GM23338 (cell line): Measurements from ENCODE around the gene WASF2. TPM values are rescaled to one million over a fixed set of nuclear protein-coding genes. Genes with fewer than 3 reads are reported as not detected.

Experiments used
- ATAC-seq: fragments of 200-7000 bp; cut with Tn5 transposase; 3 replicates; pipeline ENCODE4 v1.9.1; 2020
- DNase-seq: peaks from one replicate; pipeline ENCODE4 v3.0.0-alpha.2; 2015; ENCODE audit warnings: low spot score
- H2AFZ ChIP-seq: fragments of 200-600 bp; sonication (generic); 2 replicates; pipeline ENCODE4 v1.8.0; 2016; ENCODE audit warnings: antibody characterized with exemption, mild to moderate bottlenecking, moderate library complexity
- H3F3A ChIP-seq: fragments of 200-600 bp; sonication (generic); replicated peaks from 2 replicates; pipeline ENCODE4 v1.8.0; 2017; ENCODE audit warnings: antibody characterized with exemption, mixed run types, low read depth
- H3K27ac ChIP-seq: fragments of 200-600 bp; sonication (generic); 2 replicates; pipeline ENCODE4 v1.6.1; 2016; ENCODE audit warnings: low read depth
- H3K27me3 ChIP-seq: fragments of 200-600 bp; sonication (generic); 2 replicates; pipeline ENCODE4 v1.8.0; 2016; ENCODE audit warnings: mild to moderate bottlenecking, mixed run types, moderate library complexity; ENCODE audit not compliant: insufficient read depth
- H3K36me3 ChIP-seq: fragments of 200-600 bp; sonication (generic); 2 replicates; pipeline ENCODE4 v1.8.0; 2016; ENCODE audit warnings: mild to moderate bottlenecking; ENCODE audit not compliant: insufficient read depth
- H3K4me1 ChIP-seq: fragments of 200-600 bp; sonication (generic); 2 replicates; pipeline ENCODE4 v1.8.0; 2016; ENCODE audit warnings: mild to moderate bottlenecking, moderate library complexity; ENCODE audit not compliant: insufficient read depth
- H3K4me2 ChIP-seq: fragments of 200-600 bp; sonication (generic); 2 replicates; pipeline ENCODE4 v1.7.1; 2017; ENCODE audit warnings: mixed run types
- H3K4me3 ChIP-seq: fragments of 200-600 bp; sonication (generic); 2 replicates; pipeline ENCODE4 v1.6.1; 2016; ENCODE audit warnings: mixed run types
- H3K79me2 ChIP-seq: fragments of 200-600 bp; sonication (generic); replicated peaks from 2 replicates; pipeline ENCODE4 v1.8.0; 2017; ENCODE audit warnings: mild to moderate bottlenecking; ENCODE audit not compliant: insufficient read depth
- H3K9me2 ChIP-seq: fragments of 200-600 bp; sonication (generic); 2 replicates; pipeline ENCODE4 v1.8.0; 2017; ENCODE audit not compliant: insufficient read depth
- H4K20me1 ChIP-seq: fragments of 200-600 bp; sonication (generic); replicated peaks from 2 replicates; pipeline ENCODE4 v1.8.0; 2017; ENCODE audit warnings: mild to moderate bottlenecking; ENCODE audit not compliant: insufficient read depth
- H3K27ac Mint-ChIP-seq: 2 replicates; pipeline ENCODE4 v1.8.0; 2020; ENCODE audit warnings: inconsistent platforms, mild to moderate bottlenecking, moderate library complexity, mixed read lengths
- H3K27me3 Mint-ChIP-seq: 3 replicates; pipeline ENCODE4 v1.8.0; 2022; ENCODE audit warnings: low read depth, mild to moderate bottlenecking, moderate library complexity, mixed read lengths, inconsistent platforms; ENCODE audit not compliant: insufficient read depth, poor library complexity
- H3K36me3 Mint-ChIP-seq: 3 replicates; pipeline ENCODE4 v1.8.0; 2021; ENCODE audit warnings: low read depth, mild to moderate bottlenecking, inconsistent platforms, moderate library complexity, mixed read lengths
- H3K4me1 Mint-ChIP-seq: 3 replicates; pipeline ENCODE4 v1.8.0; 2020; ENCODE audit warnings: mild to moderate bottlenecking, inconsistent platforms, mixed read lengths
- H3K4me3 Mint-ChIP-seq: 3 replicates; pipeline ENCODE4 v1.8.0; 2021; ENCODE audit warnings: moderate library complexity, mild to moderate bottlenecking, inconsistent platforms, mixed read lengths
- H3K9me3 Mint-ChIP-seq: 3 replicates; pipeline ENCODE4 v1.8.0; 2020; ENCODE audit warnings: moderate library complexity, mild to moderate bottlenecking, inconsistent platforms, mixed read lengths
- CREB1 ChIP-seq: fragments of 250-450 bp; sonication (Bioruptor Pico); IDR thresholded peaks from 2 replicates; pipeline ENCODE4 v1.5.0; 2020; ENCODE audit warnings: low read depth, mild to moderate bottlenecking, moderate library complexity
- EZH2 ChIP-seq: fragments of 200-600 bp; sonication (generic); IDR thresholded peaks from one replicate; pipeline ENCODE4 v1.8.0; 2017; ENCODE audit warnings: antibody characterized with exemption, mild to moderate bottlenecking, low read depth; ENCODE audit not compliant: unreplicated experiment
- EZH2phosphoT487 ChIP-seq: fragments of 200-600 bp; sonication (generic); IDR thresholded peaks from one replicate; pipeline ENCODE4 v1.8.1; 2018; ENCODE audit warnings: antibody characterized with exemption; ENCODE audit not compliant: unreplicated experiment
- JUNB ChIP-seq: IDR thresholded peaks from one replicate; pipeline ENCODE4 v1.6.1; 2016; ENCODE audit warnings: antibody characterized with exemption; ENCODE audit not compliant: unreplicated experiment
- NANOG ChIP-seq: IDR thresholded peaks from 2 replicates; pipeline ENCODE4 v1.6.1; 2016; ENCODE audit warnings: antibody characterized with exemption, borderline replicate concordance
- POLR2AphosphoS5 ChIP-seq: IDR thresholded peaks from 2 replicates; pipeline ENCODE4 v1.6.1; 2016; ENCODE audit warnings: antibody characterized with exemption, low read depth
- STAT1 ChIP-seq: IDR thresholded peaks from one replicate; pipeline ENCODE4 v1.6.1; 2016; ENCODE audit warnings: antibody characterized with exemption; ENCODE audit not compliant: unreplicated experiment
- ZNF114 ChIP-seq: fragments of 250-450 bp; sonication (Bioruptor Pico); IDR thresholded peaks from 2 replicates; pipeline ENCODE4 v1.5.0; 2020; ENCODE audit warnings: mild to moderate bottlenecking, moderate library complexity
- ZNF331 ChIP-seq: fragments of 250-450 bp; sonication (Bioruptor Pico); IDR thresholded peaks from 2 replicates; pipeline ENCODE4 v1.5.0; 2020; ENCODE audit warnings: low read depth, mild to moderate bottlenecking, moderate library complexity
- polyA plus RNA-seq: library from polyadenylated mRNA; unstranded; fragments of >200 nt; fragmentation: Nextera tagmentation; extraction: Ambion mirVana; gene quantifications from 2 replicates; pipeline ENCODE4 v1.2.1, GENCODE V29; 2016
- total RNA-seq: library from RNA; depleted of rRNA; stranded (reverse); fragments of >200 nt; shearing (Covaris generic); gene quantifications from 2 replicates; pipeline ENCODE4 v1.2.3, GENCODE V29; 2014
- TF ChIP-seq, protein P1 (sequence below), 2 experiments: fragments of 200-600 bp in 1 of 2; sonication (generic) in 1 of 2; conservative IDR thresholded peaks; 2 replicates each; pipeline versions ENCODE4 v1.5.1 to v1.6.1; 2016 to 2017; ENCODE audit warnings: antibody characterized with exemption in 2 of 2, low read depth in 2 of 2, mild to moderate bottlenecking in 2 of 2, moderate library complexity in 1 of 2
- TF ChIP-seq, protein P2 (sequence below): IDR thresholded peaks from 2 replicates; pipeline ENCODE4 v1.6.1; 2016; ENCODE audit warnings: antibody characterized with exemption
- TF ChIP-seq, protein P3 (sequence below): fragments of 250-450 bp; sonication (Bioruptor Pico); IDR thresholded peaks from 2 replicates; pipeline ENCODE4 v1.5.0; 2020; ENCODE audit warnings: mild to moderate bottlenecking, moderate library complexity
- TF ChIP-seq, protein P4 (sequence below): IDR thresholded peaks from one replicate; pipeline ENCODE4 v1.6.1; 2018; ENCODE audit warnings: antibody characterized with exemption; ENCODE audit not compliant: unreplicated experiment

Gene WASF2
- total and polyA plus RNA-seq, 2 experiments from 2014 or later = 40.9 to 95.6 TPM

GRCh38 chr1:27455139-27455811 lies 34.7 kb downstream of the WASF2 start:
- H3K9me3 Mint-ChIP-seq = no peaks in the 10 kb centered on the region
- Histone ChIP-seq H3K36me3 (no peaks in the 10 kb centered on the region), H3K4me1 (no peaks in the 10 kb centered on the region), H3K79me2 (peaks cover 52% of the 10 kb centered on the region), H3K9me2 (no peaks in the 10 kb centered on the region), H3K27ac (peak overlapping the region; percentile 74; the same call in 1 of the 2 replicates), H3K4me2 (no peak overlapping the region), H3F3A (peaks cover 6% of the 10 kb centered on the region; the same call in 1 of the 2 replicates), H3K27me3 (no peaks in the 10 kb centered on the region), H2AFZ (no peak overlapping the region), H3K4me3 (no peak overlapping the region), H4K20me1 (peaks cover 12% of the 10 kb centered on the region)
- ATAC-seq (no peak), DNase-seq (no peak)
- peaks cover 8% of the 10 kb centered on the region; the same call in 2 of the 3 replicates for H3K36me3 Mint-ChIP-seq
- peaks cover 6% of the 10 kb centered on the region; the same call in 2 of the 3 replicates for H3K4me1 Mint-ChIP-seq
- TF ChIP-seq POLR2AphosphoS5 (no peak), CREB1 (CRISPR knock-in tag) (no peak), ZNF114 (no peak), JUNB (no peak), EZH2phosphoT487 (no peak), EZH2 (no peak), NANOG (no peak), STAT1 (no peak), ZNF331 (CRISPR knock-in tag) (no peak)
- TF ChIP-seq, protein P1, sequence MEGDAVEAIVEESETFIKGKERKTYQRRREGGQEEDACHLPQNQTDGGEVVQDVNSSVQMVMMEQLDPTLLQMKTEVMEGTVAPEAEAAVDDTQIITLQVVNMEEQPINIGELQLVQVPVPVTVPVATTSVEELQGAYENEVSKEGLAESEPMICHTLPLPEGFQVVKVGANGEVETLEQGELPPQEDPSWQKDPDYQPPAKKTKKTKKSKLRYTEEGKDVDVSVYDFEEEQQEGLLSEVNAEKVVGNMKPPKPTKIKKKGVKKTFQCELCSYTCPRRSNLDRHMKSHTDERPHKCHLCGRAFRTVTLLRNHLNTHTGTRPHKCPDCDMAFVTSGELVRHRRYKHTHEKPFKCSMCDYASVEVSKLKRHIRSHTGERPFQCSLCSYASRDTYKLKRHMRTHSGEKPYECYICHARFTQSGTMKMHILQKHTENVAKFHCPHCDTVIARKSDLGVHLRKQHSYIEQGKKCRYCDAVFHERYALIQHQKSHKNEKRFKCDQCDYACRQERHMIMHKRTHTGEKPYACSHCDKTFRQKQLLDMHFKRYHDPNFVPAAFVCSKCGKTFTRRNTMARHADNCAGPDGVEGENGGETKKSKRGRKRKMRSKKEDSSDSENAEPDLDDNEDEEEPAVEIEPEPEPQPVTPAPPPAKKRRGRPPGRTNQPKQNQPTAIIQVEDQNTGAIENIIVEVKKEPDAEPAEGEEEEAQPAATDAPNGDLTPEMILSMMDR (conservative IDR thresholded peaks at IDR 0.05; ENCODE audit: low read depth in 2 of 2) = no peak
- TF ChIP-seq, protein P2, sequence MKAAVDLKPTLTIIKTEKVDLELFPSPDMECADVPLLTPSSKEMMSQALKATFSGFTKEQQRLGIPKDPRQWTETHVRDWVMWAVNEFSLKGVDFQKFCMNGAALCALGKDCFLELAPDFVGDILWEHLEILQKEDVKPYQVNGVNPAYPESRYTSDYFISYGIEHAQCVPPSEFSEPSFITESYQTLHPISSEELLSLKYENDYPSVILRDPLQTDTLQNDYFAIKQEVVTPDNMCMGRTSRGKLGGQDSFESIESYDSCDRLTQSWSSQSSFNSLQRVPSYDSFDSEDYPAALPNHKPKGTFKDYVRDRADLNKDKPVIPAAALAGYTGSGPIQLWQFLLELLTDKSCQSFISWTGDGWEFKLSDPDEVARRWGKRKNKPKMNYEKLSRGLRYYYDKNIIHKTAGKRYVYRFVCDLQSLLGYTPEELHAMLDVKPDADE = no peak
- TF ChIP-seq, protein P3, sequence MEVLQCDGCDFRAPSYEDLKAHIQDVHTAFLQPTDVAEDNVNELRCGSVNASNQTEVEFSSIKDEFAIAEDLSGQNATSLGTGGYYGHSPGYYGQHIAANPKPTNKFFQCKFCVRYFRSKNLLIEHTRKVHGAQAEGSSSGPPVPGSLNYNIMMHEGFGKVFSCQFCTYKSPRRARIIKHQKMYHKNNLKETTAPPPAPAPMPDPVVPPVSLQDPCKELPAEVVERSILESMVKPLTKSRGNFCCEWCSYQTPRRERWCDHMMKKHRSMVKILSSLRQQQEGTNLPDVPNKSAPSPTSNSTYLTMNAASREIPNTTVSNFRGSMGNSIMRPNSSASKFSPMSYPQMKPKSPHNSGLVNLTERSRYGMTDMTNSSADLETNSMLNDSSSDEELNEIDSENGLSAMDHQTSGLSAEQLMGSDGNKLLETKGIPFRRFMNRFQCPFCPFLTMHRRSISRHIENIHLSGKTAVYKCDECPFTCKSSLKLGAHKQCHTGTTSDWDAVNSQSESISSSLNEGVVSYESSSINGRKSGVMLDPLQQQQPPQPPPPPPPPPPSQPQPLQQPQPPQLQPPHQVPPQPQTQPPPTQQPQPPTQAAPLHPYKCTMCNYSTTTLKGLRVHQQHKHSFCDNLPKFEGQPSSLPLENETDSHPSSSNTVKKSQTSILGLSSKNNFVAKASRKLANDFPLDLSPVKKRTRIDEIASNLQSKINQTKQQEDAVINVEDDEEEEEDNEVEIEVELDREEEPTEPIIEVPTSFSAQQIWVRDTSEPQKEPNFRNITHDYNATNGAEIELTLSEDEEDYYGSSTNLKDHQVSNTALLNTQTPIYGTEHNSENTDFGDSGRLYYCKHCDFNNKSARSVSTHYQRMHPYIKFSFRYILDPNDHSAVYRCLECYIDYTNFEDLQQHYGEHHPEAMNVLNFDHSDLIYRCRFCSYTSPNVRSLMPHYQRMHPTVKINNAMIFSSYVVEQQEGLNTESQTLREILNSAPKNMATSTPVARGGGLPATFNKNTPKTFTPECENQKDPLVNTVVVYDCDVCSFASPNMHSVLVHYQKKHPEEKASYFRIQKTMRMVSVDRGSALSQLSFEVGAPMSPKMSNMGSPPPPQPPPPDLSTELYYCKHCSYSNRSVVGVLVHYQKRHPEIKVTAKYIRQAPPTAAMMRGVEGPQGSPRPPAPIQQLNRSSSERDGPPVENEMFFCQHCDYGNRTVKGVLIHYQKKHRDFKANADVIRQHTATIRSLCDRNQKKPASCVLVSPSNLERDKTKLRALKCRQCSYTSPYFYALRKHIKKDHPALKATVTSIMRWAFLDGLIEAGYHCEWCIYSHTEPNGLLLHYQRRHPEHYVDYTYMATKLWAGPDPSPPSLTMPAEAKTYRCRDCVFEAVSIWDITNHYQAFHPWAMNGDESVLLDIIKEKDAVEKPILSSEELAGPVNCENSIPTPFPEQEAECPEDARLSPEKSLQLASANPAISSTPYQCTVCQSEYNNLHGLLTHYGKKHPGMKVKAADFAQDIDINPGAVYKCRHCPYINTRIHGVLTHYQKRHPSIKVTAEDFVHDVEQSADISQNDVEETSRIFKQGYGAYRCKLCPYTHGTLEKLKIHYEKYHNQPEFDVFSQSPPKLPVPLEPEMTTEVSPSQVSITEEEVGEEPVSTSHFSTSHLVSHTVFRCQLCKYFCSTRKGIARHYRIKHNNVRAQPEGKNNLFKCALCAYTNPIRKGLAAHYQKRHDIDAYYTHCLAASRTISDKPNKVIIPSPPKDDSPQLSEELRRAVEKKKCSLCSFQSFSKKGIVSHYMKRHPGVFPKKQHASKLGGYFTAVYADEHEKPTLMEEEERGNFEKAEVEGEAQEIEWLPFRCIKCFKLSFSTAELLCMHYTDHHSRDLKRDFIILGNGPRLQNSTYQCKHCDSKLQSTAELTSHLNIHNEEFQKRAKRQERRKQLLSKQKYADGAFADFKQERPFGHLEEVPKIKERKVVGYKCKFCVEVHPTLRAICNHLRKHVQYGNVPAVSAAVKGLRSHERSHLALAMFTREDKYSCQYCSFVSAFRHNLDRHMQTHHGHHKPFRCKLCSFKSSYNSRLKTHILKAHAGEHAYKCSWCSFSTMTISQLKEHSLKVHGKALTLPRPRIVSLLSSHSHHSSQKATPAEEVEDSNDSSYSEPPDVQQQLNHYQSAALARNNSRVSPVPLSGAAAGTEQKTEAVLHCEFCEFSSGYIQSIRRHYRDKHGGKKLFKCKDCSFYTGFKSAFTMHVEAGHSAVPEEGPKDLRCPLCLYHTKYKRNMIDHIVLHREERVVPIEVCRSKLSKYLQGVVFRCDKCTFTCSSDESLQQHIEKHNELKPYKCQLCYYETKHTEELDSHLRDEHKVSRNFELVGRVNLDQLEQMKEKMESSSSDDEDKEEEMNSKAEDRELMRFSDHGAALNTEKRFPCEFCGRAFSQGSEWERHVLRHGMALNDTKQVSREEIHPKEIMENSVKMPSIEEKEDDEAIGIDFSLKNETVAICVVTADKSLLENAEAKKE (CRISPR knock-in tag) = no peak
- TF ChIP-seq, protein P4, sequence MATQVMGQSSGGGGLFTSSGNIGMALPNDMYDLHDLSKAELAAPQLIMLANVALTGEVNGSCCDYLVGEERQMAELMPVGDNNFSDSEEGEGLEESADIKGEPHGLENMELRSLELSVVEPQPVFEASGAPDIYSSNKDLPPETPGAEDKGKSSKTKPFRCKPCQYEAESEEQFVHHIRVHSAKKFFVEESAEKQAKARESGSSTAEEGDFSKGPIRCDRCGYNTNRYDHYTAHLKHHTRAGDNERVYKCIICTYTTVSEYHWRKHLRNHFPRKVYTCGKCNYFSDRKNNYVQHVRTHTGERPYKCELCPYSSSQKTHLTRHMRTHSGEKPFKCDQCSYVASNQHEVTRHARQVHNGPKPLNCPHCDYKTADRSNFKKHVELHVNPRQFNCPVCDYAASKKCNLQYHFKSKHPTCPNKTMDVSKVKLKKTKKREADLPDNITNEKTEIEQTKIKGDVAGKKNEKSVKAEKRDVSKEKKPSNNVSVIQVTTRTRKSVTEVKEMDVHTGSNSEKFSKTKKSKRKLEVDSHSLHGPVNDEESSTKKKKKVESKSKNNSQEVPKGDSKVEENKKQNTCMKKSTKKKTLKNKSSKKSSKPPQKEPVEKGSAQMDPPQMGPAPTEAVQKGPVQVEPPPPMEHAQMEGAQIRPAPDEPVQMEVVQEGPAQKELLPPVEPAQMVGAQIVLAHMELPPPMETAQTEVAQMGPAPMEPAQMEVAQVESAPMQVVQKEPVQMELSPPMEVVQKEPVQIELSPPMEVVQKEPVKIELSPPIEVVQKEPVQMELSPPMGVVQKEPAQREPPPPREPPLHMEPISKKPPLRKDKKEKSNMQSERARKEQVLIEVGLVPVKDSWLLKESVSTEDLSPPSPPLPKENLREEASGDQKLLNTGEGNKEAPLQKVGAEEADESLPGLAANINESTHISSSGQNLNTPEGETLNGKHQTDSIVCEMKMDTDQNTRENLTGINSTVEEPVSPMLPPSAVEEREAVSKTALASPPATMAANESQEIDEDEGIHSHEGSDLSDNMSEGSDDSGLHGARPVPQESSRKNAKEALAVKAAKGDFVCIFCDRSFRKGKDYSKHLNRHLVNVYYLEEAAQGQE = no peak
- H3K27me3 Mint-ChIP-seq = peaks cover 3% of the 10 kb centered on the region
- H3K27ac Mint-ChIP-seq = no peak overlapping the region; the same call in 1 of the 2 replicates
- no peak overlapping the region for H3K4me3 Mint-ChIP-seq
